Suprapubic skin (tissue), 4 donors: ENCODE measurements around the gene CNP. TPM values are rescaled to one million over a fixed set of nuclear protein-coding genes. Genes with fewer than 3 reads are reported as not detected.

ENCODE experiments used
- DNase-seq, 2 donors: peaks; one replicate each; pipeline ENCODE4 v3.0.0-alpha.2; 2019; ENCODE audit warnings: low spot score in 2 of 2
- H3K27ac ChIP-seq: fragments of 200-600 bp; sonication (generic); one replicate; pipeline ENCODE4 v1.5.1; 2019
- H3K27me3 ChIP-seq: fragments of 200-600 bp; sonication (generic); one replicate; pipeline ENCODE4 v1.5.1; 2019
- H3K36me3 ChIP-seq: fragments of 200-600 bp; sonication (generic); one replicate; pipeline ENCODE4 v1.5.1; 2019
- H3K4me1 ChIP-seq: fragments of 200-600 bp; sonication (generic); one replicate; pipeline ENCODE4 v1.5.1; 2019
- H3K4me3 ChIP-seq: fragments of 200-600 bp; sonication (generic); one replicate; pipeline ENCODE4 v1.5.1; 2019; ENCODE audit warnings: mild to moderate bottlenecking
- H3K9me3 ChIP-seq: fragments of 200-600 bp; sonication (generic); one replicate; pipeline ENCODE4 v1.5.1; 2019
- CTCF ChIP-seq, 2 donors: fragments of 200-600 bp in 1 of 2; fragments of 450-650 bp in 1 of 2; sonication (generic) in 1 of 2; IDR thresholded peaks; one replicate each; pipeline ENCODE4 v1.5.1; 2016 to 2019; ENCODE audit warnings: antibody characterized with exemption in 2 of 2, mild to moderate bottlenecking in 1 of 2, moderate library complexity in 1 of 2
- EP300 ChIP-seq: sonication (generic); formaldehyde crosslinking; IDR thresholded peaks from one replicate; pipeline ENCODE4 v1.6.1; 2017; ENCODE audit warnings: antibody characterized with exemption
- POLR2A ChIP-seq, 2 donors: fragments of 450-650 bp; IDR thresholded peaks; one replicate each; pipeline ENCODE4 v1.6.1; 2017; ENCODE audit warnings: antibody characterized with exemption in 2 of 2, mild to moderate bottlenecking in 2 of 2, moderate library complexity in 2 of 2
- POLR2AphosphoS5 ChIP-seq, 3 donors: sonication (generic); formaldehyde crosslinking; IDR thresholded peaks; one replicate each; pipeline ENCODE4 v1.6.1; 2017; ENCODE audit warnings: antibody characterized with exemption in 3 of 3
- WGBS: methylation state at CpG from one replicate; pipeline ENCODE4 v1.1.5; 2018; 5-methylcytosine and 5-hydroxymethylcytosine counted together
- total RNA-seq, 4 donors: library from RNA; depleted of rRNA; stranded (reverse); fragments of >200 nt; gene quantifications; one replicate each; pipeline ENCODE4 v1.1.0, GENCODE V29; 2016

Gene CNP
- total RNA-seq, 4 donors from 2014 or later, result 44.3 to 55.1 (median 47.3) TPM

DNA sequence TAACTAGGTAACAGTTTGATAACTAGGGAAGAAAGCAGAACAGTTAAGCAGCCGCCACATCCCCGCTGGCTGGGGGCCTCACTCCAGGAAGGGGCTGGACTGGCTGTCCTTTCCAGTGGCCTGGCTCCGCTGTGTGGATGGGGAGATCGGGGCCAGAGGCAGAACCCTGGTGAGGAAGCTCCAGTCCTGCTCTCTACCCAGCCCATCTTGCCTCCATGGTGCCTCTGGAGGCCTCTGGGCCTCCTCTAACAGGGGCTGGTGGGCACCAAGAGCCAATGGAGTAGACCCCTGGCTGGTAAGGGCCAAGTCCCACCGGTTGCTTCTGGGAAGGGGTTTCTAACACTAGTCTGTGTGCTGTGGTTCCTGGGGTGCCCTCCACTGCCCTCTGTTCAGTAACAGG, 8.1 kb downstream of the CNP start:
- Histone ChIP-seq H3K4me1 (peaks cover 72% of the 10 kb centered on the region), H3K27ac (peak overlapping the region; percentile 26), H3K27me3 (no peaks in the 10 kb centered on the region), H3K9me3 (no peaks in the 10 kb centered on the region), H3K4me3 (no peak overlapping the region), H3K36me3 (peaks cover 75% of the 10 kb centered on the region)
- TF ChIP-seq POLR2A (IDR thresholded peaks at IDR 0.05) (no peak), CTCF (IDR thresholded peaks at IDR 0.05) (no peak), EP300 (no peak), POLR2AphosphoS5 (IDR thresholded peaks at IDR 0.05) (no peak)
- no peak for DNase-seq
- 94% methylated on average over 4 of the region's 5 CpGs for WGBS

- peaks cover 81% of the 10 kb centered on the region for H3K36me3 ChIP-seq
- no peak for DNase-seq
- 76% methylated on average over 9 of the region's 9 CpGs for WGBS
- H3K27me3 ChIP-seq, result no peaks in the 10 kb centered on the region
- H3K9me3 ChIP-seq, result no peaks in the 10 kb centered on the region
- H3K27ac ChIP-seq, result peak overlapping the region; percentile 45
- H3K4me1 ChIP-seq, result peaks cover 67% of the 10 kb centered on the region
- TF ChIP-seq EP300, result no peak
- TF ChIP-seq CTCF (IDR thresholded peaks at IDR 0.05), result no peak
- no peak for TF ChIP-seq POLR2AphosphoS5 (IDR thresholded peaks at IDR 0.05)
- TF ChIP-seq POLR2A (IDR thresholded peaks at IDR 0.05), result no peak
- no peak overlapping the region for H3K4me3 ChIP-seq
Observed at GRCh38 chr17:41975099-41976083, 8.8 kb downstream of the CNP start.

- no peak for DNase-seq
- H3K4me1 ChIP-seq, result peaks cover 60% of the 10 kb centered on the region
- peaks cover 85% of the 10 kb centered on the region for H3K36me3 ChIP-seq
- H3K27ac ChIP-seq, result peak overlapping the region; percentile 45
- peak overlapping the region; percentile 0 for H3K4me3 ChIP-seq
- no peaks in the 10 kb centered on the region for H3K9me3 ChIP-seq
- TF ChIP-seq CTCF (IDR thresholded peaks at IDR 0.05) (no peak), EP300 (no peak), POLR2A (IDR thresholded peaks at IDR 0.05) (no peak), POLR2AphosphoS5 (IDR thresholded peaks at IDR 0.05) (no peak)
- WGBS, result 30% methylated on average over 9 of the region's 11 CpGs
- H3K27me3 ChIP-seq, result no peaks in the 10 kb centered on the region
Observed at GRCh38 chr17:41976142-41976768, 9.7 kb downstream of the CNP start.

DNA sequence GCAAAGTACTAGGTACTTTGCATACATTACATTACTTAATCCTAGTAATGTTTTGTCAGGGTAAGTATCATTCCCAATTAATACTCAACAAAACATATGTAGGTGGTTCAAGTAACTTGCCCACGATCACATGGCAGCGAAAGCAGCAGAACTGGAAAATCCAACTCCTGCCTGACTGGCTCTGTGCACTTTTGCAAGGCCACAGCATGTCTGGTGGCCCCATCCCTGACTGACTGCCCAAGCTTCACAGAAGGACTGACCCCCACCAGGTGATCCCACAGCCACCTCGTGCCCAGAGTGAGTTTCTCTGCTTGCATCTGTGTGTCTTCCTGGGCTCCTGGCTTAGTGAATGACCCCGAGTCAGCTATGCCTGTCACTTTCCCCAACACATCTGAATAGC, 11.4 kb downstream of the CNP start:
- peaks cover 85% of the 10 kb centered on the region for H3K36me3 ChIP-seq
- no peaks in the 10 kb centered on the region for H3K27me3 ChIP-seq
- WGBS, result 84% methylated on average over 4 of the region's 4 CpGs
- no peaks in the 10 kb centered on the region for H3K9me3 ChIP-seq
- TF ChIP-seq CTCF (IDR thresholded peaks at IDR 0.05), result no peak
- TF ChIP-seq POLR2AphosphoS5 (IDR thresholded peaks at IDR 0.05), result no peak
- no peak for TF ChIP-seq POLR2A (IDR thresholded peaks at IDR 0.05)
- no peak for TF ChIP-seq EP300
- H3K4me3 ChIP-seq, result no peak overlapping the region
- H3K4me1 ChIP-seq, result peaks cover 44% of the 10 kb centered on the region
- peak overlapping the region; percentile 36 for H3K27ac ChIP-seq
- peak in 1 of 2 donors; percentile 55 for DNase-seq
